Tibial artery (tissue), 4 donors: ENCODE measurements around the gene ARHGEF1.
"Not testable (repeated sequence)": the region's sequence is repeated elsewhere in the genome, so short reads cannot be mapped to it uniquely, and the experiment has no call there.

ENCODE experiments used
- DNase-seq, 2 donors: peaks; one replicate each; pipeline ENCODE4 v3.0.0-alpha.2; 2019
- H3K27ac ChIP-seq, 2 donors: fragments of 200-600 bp; sonication (generic) in 1 of 2; 1 replicate in 1 of 2; 2 replicates in 1 of 2; pipeline ENCODE4 v1.5.1; 2018 to 2019; ENCODE audit warnings: mild to moderate bottlenecking in 1 of 2
- H3K27me3 ChIP-seq, 2 donors: fragments of 200-600 bp; sonication (generic) in 1 of 2; one replicate each; pipeline versions ENCODE4 v1.5.1 to v1.6.0; 2016 to 2019
- H3K36me3 ChIP-seq, 3 donors: fragments of 200-600 bp; sonication (generic) in 2 of 3; one replicate each; pipeline ENCODE4 v1.5.1; 2016 to 2019; ENCODE audit warnings: mild to moderate bottlenecking in 2 of 3
- H3K4me1 ChIP-seq, 4 donors: fragments of 200-600 bp; sonication (generic) in 2 of 4; 1 replicate in 3 of 4; 2 replicates in 1 of 4; pipeline ENCODE4 v1.5.1; 2016 to 2019
- H3K4me3 ChIP-seq, 2 donors: fragments of 200-600 bp; sonication (generic) in 1 of 2; 1 replicate in 1 of 2; 2 replicates in 1 of 2; pipeline ENCODE4 v1.5.1; 2018 to 2019; ENCODE audit warnings: mild to moderate bottlenecking in 2 of 2
- H3K9me3 ChIP-seq, 3 donors: fragments of 200-600 bp; sonication (generic) in 1 of 3; one replicate each; pipeline ENCODE4 v1.5.1; 2016 to 2019
- intact Hi-C: fragments of 100-400 bp; cut with DNase I; formaldehyde crosslinking; loops from one replicate; pipeline ENCODE4 v1.15.0; 2023; ENCODE audit warnings: low total_unique reads
- TF ChIP-seq, protein P1 (sequence below), 2 experiments: fragments of 200-600 bp in 1 of 2; fragments of 450-650 bp in 1 of 2; IDR thresholded peaks; one replicate each; pipeline ENCODE4 v1.5.1; 2017 to 2019; ENCODE audit warnings: antibody characterized with exemption in 2 of 2, mild to moderate bottlenecking in 1 of 2, moderate library complexity in 1 of 2

The ARHGEF1 gene

DNA sequence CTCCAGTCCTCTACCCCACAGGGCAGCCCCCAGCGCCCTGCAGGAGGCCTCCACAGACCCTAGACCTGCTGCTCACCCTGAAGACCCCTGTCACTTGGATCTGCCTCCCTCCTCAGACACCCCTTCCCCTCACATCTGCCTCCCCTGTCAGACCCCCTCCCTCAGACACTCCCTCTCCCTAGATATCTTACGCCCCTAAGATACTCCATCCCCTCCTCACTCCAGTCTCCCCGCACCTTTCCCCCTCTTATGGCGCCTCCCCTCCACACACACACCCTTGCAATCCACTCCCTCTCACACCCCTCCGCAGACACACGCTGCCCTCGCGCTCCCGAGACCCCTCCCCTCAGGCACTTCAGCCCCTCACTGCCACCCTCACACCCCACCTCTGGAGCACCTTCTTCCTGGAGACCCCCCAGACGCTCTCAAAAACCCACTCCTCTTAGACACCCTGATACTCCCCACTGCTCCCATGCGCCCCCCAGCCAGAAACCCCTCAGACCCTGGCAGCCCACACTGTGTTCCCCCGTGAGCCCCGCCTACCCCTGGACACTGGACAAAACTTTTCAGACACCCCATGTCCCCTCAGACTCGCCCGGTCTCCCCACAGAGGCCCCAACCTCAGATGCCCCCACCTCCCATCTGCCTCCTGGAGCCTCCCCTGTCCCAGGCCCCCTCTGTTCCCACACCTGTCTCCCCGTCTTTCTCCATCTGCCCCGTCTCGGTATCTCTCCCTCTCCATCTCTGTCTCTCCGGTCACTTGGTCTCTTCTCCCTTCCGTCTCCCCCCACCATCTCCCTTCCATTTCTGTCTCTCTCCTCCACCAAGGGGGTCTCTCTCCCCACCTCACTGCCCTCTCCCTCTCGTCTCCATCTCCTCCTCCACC lies 30.8 kb downstream of the ARHGEF1 start:
- Histone ChIP-seq H3K36me3 (no peaks in the 10 kb centered on the region), H3K9me3 (no peaks in the 10 kb centered on the region), H3K4me3 (no peak overlapping the region), H3K4me1 (peaks cover 0 to 16% (median 7%) of the 10 kb centered on the region in 4 donors), H3K27me3 (peaks cover 0 to 71% of the 10 kb centered on the region in 2 donors), H3K27ac (no peak overlapping the region)
- TF ChIP-seq, protein P1, sequence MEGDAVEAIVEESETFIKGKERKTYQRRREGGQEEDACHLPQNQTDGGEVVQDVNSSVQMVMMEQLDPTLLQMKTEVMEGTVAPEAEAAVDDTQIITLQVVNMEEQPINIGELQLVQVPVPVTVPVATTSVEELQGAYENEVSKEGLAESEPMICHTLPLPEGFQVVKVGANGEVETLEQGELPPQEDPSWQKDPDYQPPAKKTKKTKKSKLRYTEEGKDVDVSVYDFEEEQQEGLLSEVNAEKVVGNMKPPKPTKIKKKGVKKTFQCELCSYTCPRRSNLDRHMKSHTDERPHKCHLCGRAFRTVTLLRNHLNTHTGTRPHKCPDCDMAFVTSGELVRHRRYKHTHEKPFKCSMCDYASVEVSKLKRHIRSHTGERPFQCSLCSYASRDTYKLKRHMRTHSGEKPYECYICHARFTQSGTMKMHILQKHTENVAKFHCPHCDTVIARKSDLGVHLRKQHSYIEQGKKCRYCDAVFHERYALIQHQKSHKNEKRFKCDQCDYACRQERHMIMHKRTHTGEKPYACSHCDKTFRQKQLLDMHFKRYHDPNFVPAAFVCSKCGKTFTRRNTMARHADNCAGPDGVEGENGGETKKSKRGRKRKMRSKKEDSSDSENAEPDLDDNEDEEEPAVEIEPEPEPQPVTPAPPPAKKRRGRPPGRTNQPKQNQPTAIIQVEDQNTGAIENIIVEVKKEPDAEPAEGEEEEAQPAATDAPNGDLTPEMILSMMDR (IDR thresholded peaks at IDR 0.05): no peak
- intact Hi-C loops: loop anchor here (2.0 kb wide), 1 partner anchor 397 kb away; no protein-coding TSS in a partner anchor
- no peak for DNase-seq

DNA sequence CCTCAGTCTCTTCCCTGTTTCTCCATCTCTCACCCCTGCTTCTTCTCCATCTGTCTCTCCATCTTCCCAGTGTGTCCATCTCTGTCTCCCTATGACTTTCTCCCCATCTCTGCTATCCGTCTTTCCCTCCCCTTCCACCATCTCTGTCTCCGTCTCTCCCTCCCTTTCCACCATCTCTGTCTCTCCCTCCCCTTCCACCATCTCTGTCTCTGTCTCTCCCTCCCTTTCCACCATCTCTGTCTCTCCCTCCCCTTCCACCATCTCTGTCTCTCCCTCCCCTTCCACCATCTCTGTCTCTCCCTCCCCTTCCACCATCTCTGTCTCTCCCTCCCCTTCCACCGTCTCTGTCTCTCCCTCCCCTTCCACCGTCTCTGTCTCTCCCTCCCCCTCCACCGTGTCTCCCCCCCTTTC lies 31.4 kb downstream of the ARHGEF1 start:
- intact Hi-C loops: not testable (repeated sequence)

DNA sequence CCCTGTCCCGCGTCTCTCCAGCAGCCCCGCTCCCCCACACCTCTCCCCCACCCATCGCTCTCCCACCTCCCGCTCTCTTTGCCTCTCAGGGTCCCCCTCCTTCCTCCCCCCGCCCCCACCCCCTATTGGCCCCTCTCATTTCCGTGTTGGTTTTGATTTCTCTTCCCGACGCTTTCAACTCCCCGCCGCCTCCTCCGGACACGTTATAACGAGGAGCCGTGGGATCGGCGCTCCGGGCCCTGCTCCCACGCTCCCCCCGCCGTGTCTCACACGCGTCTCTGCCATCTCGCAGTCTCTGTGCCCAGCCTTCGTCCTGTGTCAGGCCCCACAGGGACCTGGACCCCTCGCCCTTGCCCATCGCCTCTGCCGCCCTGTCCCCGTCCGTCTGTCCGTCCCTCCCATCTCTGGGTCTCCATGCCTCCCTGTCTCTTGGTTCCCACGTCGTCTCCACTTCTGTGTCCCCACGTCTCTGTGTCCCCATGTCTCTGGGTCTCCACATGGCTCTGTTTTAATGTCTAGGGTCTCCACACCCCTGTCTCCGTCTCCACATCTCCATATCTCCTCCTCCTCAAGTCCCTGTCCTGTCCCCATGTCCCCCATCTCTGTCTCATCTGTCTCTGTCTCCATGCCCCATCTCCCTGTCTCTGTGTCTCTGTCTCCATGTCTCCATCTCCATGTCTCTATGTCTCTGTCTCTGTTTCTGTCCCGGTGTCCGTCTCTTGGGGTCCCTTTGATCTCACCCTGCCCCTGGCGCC lies 32.2 kb downstream of the ARHGEF1 start:
- Histone ChIP-seq H3K9me3 (no peaks in the 10 kb centered on the region), H3K36me3 (no peaks in the 10 kb centered on the region), H3K4me1 (peaks cover 0 to 16% (median 7%) of the 10 kb centered on the region in 4 donors), H3K4me3 (no peak overlapping the region), H3K27ac (no peak overlapping the region), H3K27me3 (peaks cover 0 to 86% of the 10 kb centered on the region in 2 donors)
- DNase-seq: no peak
- TF ChIP-seq, protein P1 (IDR thresholded peaks at IDR 0.05): no peak
- intact Hi-C loops: no loop called here

More for the DNA sequence above, 31.4 kb downstream of the ARHGEF1 start:
- not testable (repeated sequence) for DNase-seq, H3K36me3 ChIP-seq, H3K27ac ChIP-seq, H3K9me3 ChIP-seq, H3K4me3 ChIP-seq
- H3K4me1 ChIP-seq: peaks cover 0 to 16% (median 7%) of the 10 kb centered on the region in 4 donors
- peaks cover 0 to 78% of the 10 kb centered on the region in 2 donors for H3K27me3 ChIP-seq

DNA sequence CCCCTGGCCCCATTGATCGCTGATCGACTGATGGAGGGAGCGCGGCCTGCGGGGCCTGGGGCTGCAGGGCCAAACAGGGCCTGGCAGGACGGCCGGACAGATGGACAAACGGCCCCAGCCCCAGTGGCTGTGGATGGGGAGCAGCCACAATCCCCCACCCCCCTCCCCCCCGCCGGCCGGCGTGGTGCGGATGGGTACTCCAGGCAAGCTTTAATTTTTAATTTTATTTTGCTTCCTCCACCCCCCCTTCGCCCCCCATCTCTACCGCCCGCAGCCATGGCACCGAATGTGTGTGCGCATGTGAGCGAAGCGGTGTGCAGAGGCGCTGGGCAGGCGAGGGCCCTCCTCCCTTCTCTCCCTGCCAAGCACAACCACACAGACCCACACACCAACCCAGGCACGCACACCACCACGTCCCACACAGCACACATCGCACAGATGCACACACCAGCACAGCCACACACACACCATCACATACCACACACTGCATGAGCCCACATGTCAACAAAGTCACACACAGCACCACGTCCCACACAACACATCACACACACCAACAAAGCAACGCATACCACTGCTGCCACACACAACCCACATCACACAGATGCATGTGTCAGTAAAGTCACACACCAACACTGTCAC lies 32.9 kb downstream of the ARHGEF1 start:
- H3K4me1 ChIP-seq: peaks cover 0 to 16% (median 7%) of the 10 kb centered on the region in 4 donors
- intact Hi-C loops: no loop called here
- H3K27me3 ChIP-seq: peaks cover 0 to 92% of the 10 kb centered on the region in 2 donors
- no peaks in the 10 kb centered on the region for H3K36me3 ChIP-seq
- H3K4me3 ChIP-seq: no peak overlapping the region
- no peaks in the 10 kb centered on the region for H3K9me3 ChIP-seq
- TF ChIP-seq, protein P1 (IDR thresholded peaks at IDR 0.05): no peak
- no peak for DNase-seq
- H3K27ac ChIP-seq: no peak overlapping the region

DNA sequence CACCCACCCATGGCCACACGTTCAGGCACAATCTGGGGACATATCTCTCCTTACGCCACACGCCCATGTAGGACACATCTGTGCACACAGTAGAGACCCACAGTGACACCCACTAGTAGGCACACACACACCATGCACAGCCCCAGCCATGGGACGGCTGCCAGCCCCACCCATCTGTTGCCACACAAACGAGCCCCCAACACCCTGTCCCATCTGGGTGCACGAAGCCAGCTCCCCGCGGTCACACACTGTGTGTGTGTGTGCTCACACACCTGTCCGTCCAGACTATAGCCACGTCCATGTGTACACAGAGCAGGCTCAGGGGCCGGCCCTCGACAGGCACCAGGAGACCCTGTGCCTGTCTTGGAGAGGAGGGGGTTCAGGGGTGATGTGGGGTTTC lies 34.7 kb downstream of the ARHGEF1 start:
- Histone ChIP-seq H3K36me3 (no peaks in the 10 kb centered on the region), H3K27me3 (peaks cover 5 to 94% of the 10 kb centered on the region in 2 donors), H3K27ac (no peak overlapping the region), H3K4me3 (no peak overlapping the region), H3K9me3 (no peaks in the 10 kb centered on the region), H3K4me1 (peaks cover 0 to 16% (median 7%) of the 10 kb centered on the region in 4 donors)
- TF ChIP-seq, protein P1 (IDR thresholded peaks at IDR 0.05): no peak
- no peak for DNase-seq
- intact Hi-C loops: no loop called here
